Mucosa of gallbladder (tissue), 1 donor: Measurements from ENCODE around the gene RNF39. TPM values are rescaled to one million over a fixed set of nuclear protein-coding genes. Genes with fewer than 3 reads are reported as not detected.

Experiments used
- total RNA-seq: library from RNA; stranded (reverse); gene quantifications from one replicate; pipeline ENCODE4 v1.2.1, GENCODE V29; 2021
- donor health status: DM: no; HTN: no; CAD: no.

Gene RNF39
- total RNA-seq, 1 donor from 2014 or later = 2.5 TPM

Other genes starting within 250 kb of the RNF39 start
- gene HLA-G, start 247.9 kb downstream of the RNF39 start, total RNA-seq = 0.52 TPM
- 1,097 TPM for gene HLA-A, start 133.2 kb downstream of the RNF39 start, total RNA-seq
- 19.5 TPM for gene POLR1H, start 14.5 kb downstream of the RNF39 start, total RNA-seq
- gene PPP1R11, start 8.6 kb downstream of the RNF39 start, total RNA-seq = 76.9 TPM
- gene TRIM31, start 37.3 kb upstream of the RNF39 start, total RNA-seq = 3.1 TPM
- gene TRIM40, start 60.4 kb upstream of the RNF39 start, total RNA-seq = not detected
- gene TRIM10, start 85.4 kb upstream of the RNF39 start, total RNA-seq = 5.4 TPM
- 19.6 TPM for gene TRIM15, start 87.8 kb upstream of the RNF39 start, total RNA-seq
- gene TRIM26, start 137.6 kb upstream of the RNF39 start, total RNA-seq = 72.4 TPM